LNCaP clone FGC (cell line): ENCODE results near the gene LBX2.
A peak's percentile ranks its signal among the peaks of the same experiment; 100 is the strongest.

ENCODE experiments used
- DNase-seq: peaks from one replicate; pipeline ENCODE4 v3.0.0-alpha.2; 2011; ENCODE audit warnings: low read depth
- H3K4me3 ChIP-seq: 2 replicates; pipeline ENCODE4 v1.5.1; 2011; ENCODE audit warnings: mild to moderate bottlenecking, low read depth, low read length, control low read depth
- CTCF ChIP-seq: IDR thresholded peaks from 2 replicates; pipeline ENCODE4 v1.5.1; 2012; ENCODE audit warnings: mild to moderate bottlenecking; ENCODE audit not compliant: control insufficient read depth, insufficient read depth; ENCODE audit errors: extremely low read depth

LBX2 gene

DNA sequence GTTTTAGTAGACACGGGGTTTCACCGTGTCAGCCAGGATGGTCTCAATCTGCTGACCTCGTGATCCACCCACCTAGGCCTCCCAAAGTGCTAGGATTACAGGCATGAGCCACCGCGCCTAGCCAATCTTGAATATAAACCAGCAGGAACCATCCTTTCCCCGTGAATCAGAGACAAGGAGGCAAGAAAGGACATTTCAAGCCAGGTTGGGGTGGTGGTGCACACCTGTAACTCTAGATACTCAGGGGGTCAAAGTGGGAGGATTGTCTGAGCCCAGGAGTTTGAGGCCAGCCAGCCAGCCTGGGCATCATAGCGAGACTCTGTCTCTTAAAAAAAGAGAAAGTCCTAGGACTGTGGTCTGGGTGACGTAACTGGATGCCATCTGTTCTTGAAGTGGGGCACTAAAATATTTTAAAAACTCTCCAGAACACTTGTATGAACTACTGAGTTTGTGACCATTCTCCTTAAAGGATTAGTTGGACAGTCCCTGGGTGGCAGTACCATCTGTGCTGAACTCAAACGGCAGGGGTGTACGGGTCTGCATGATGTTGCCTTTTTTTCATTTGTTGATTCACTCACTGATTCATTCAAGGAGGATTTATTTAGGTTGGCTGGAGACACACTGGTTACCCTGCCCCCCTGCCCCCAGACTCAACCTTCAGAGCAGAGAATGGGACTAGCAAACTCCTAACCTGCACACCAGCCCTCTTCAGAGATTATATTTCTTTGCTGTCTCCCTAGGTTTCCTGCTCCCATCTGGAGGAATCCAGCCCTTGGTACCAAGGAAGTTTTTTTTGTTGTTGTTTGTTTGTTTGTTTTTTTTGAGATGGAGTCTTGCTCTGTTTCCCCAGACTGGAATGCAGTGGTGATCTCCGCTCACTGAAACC is 11.9 kb upstream of the LBX2 start:
- no peak for DNase-seq

GRCh38 chr2:74510272-74510671 is 10.9 kb upstream of the LBX2 start:
- no peak overlapping the region for H3K4me3 ChIP-seq
- no peak for TF ChIP-seq CTCF
- DNase-seq: no peak

More for the DNA sequence above, 11.9 kb upstream of the LBX2 start:
- H3K4me3 ChIP-seq: no peak overlapping the region
- no peak for TF ChIP-seq CTCF

DNA sequence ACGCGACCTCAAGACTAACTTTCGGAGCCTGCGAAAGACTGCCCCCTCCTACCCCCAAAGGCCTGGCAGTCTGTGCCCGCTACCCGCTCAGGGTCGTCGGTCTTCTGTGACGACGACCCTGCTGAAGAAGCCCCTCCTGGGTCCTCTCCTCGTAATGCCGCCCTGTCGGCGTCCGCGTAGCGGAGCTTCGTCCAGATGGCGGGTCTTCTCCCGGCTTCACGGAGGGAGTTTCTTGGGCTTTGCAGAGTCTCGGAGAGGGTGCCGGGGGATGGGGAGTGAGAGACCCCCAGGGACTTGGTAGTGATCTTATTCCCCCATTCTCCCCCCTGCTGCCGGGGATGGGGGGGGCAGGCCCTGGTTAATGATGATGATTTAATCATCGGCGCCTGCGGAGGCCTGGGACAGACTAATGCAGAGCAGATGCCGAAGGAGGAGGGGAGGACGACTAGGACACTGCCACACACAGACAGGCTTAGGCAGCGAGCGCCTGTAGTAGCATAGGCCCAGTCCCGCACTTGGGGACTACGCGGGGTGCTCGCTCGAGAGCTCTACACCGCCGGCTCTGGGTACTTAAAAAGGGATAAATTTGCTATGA is 8.6 kb upstream of the LBX2 start:
- peak overlapping the region; percentile 61 for H3K4me3 ChIP-seq
- TF ChIP-seq CTCF: no peak
- no peak for DNase-seq

GRCh38 chr2:74507145-74507925 is 7.9 kb upstream of the LBX2 start, which contains the start of gene PCGF1:
Gene PCGF1, minus strand, starts transcription at chr2:74507695. Its CDS starts 27 bp downstream, at chr2:74507668.
- no peak for TF ChIP-seq CTCF
- H3K4me3 ChIP-seq: peak within 1 kb of the TSS; percentile 61
- DNase-seq: peak; percentile 88

DNA sequence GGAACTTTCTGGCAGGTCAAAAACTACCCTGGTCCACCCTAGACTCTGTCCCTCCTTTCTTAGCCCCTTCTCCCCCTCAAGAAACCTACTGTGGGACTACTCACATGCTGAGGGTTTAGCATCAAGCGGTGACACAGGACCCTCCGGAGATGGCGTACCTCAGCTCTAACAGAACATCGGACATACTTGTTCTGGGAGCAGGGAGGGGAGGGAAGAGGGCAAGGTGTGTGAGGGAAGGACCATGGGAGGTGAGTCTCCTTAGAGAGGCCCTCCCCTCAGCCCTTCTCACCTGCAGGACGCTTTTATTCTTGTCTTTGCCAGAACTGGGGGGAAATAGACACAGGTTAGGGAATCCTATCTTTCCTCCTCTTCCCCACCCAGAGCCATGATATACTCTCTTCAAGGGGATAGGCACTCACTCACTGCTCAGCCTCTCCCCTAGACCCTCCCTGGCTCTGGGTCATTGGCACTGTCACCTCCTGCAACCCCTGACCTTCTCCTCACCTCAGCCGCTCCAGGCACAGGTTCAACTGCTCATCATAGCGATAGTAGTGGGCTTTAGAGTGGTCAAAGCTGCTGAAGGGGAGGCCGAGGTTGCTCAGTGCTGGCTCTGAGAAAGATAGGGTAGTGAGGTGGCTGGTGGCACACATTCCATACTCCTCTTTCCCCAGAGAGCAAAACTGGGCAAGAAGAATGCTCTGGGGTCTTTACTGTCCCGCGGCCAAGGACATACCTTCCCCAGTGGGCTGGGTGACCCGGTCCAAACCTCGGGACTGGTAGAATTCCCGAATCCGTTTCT is 6.2 kb upstream of the LBX2 start:
- no peak overlapping the region for H3K4me3 ChIP-seq
- DNase-seq: no peak
- no peak for TF ChIP-seq CTCF

DNA sequence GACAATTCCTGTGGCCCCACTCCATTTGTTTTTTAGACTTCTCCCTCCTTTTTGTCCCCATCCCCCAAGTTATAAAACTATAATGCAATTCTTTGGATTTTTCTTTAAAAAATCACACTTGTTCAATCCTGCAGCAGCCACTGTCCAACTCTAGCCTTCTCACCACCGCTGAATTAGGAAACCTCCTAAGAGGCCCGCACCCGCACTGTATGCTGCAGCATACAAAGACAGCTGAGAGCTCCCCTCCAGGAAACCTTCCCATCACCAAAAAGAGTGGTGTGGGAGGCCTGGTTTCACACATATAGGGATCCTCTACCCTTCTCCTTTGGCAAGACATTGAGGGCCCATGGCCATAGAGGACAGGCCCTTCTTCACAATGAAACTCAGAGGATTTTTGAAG is 5.2 kb upstream of the LBX2 start:
- DNase-seq: no peak
- no peak overlapping the region for H3K4me3 ChIP-seq
- TF ChIP-seq CTCF: no peak
